HG03571 (cell line): ENCODE results near the gene PRRT3.
A peak's percentile ranks its signal among the peaks of the same experiment; 100 is the strongest.

Experiments used
- ATAC-seq: cut with Tn5 transposase; IDR thresholded peaks from one replicate; pipeline ENCODE4 v1.9.1; 2021; ENCODE audit not compliant: unreplicated experiment

Gene PRRT3

DNA sequence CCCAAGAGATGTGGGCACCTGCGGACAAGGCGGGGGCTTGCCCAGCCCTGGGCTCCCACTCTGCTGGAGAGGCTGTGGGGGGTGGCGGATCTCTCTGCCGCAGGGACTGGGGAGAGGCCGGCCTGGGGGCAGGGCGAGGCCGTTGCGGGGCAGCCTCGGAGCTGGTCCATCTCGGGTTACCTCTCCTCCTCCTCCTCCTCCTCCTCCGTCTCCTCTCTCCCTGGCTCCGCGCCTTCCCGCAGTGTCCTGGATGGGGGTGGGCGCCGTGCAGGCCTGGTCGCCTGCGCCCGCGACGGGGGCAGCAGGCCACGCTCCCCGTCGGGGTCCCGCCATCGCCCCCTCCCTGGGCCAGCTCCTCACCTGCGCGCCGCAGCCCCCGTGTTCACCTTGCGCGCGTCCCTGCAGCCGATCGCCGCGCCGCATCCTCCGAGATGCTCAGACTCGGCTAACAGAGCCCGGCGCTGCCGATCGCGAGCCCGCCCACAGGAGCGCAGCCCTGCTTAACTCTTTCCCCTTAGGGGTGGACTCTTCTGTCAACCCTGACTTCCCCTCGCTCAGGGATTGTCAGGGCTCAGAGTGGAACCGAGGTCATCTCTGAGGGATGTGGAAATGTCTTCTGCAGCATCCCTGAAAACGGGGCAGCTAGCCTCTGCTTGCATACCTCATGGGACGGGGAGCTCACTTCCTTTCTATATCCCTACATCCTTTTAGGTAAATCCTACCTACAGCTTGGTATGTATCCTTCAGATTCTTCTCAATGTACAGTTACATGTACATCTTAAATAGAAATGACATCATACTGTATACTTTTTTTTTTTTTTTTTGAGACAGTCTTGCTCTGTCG, at the start of gene PRRT3:
TSS of gene PRRT3 (minus strand) at position 447 of the 844 bp plus-strand sequence. CDS start 2,293 bp downstream, outside the sequence.
- no peak for ATAC-seq

DNA sequence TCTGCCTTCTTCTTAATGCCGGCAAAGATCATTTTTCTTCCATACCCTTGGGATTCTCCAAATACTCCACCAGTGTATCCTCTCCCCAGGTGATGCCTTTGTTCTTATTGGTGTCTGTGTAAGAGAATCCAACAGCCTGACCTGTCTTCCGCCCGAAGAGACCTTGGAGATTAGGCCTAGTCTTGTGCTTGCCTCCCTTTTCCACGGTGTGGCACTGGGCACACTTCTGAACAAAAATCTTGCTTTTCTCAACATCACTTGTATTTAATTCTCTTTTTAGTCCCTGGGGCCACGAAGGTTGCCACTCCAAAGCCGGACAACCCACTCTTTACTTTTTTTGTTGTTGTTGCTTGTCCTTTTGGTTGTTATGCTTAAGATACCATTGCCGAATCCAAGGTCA, 48.5 kb upstream of the PRRT3 start:
- ATAC-seq = no peak

DNA sequence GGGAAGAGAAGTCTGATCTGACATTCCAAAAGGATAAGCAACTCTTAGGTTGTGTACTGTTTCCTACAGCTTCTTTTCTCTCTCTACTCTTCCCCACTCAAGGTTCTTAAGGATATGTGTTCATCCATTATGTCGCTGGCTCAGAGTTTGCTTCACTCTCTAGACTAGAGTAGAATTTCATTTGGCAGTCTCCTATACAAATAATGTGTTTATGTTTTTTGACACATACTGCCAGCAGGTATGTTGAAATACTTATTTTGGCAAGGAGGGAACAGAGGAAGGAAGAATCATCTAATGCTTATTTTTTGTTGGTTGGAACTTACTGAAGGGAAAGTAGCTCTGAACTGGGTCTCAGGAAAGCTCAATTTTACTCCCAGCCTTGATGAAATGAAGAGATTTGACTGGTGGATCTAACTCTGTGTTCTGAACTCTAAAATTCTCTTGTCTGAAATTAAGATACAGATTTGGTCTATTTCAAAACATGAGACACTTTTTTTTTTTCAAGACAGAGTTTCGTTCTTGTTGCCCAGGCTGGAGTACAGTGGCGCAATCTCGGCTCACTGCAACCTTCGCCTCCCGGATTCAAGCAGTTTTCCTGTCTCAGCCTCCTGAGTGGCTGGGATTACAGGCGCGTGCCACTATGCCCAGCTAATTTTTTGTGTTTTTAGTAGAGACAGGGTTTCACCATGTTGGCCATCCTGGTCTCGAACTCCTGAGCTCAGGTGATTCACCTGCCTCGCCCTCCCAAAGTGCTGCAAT, 42.1 kb upstream of the PRRT3 start:
- ATAC-seq = no peak

DNA sequence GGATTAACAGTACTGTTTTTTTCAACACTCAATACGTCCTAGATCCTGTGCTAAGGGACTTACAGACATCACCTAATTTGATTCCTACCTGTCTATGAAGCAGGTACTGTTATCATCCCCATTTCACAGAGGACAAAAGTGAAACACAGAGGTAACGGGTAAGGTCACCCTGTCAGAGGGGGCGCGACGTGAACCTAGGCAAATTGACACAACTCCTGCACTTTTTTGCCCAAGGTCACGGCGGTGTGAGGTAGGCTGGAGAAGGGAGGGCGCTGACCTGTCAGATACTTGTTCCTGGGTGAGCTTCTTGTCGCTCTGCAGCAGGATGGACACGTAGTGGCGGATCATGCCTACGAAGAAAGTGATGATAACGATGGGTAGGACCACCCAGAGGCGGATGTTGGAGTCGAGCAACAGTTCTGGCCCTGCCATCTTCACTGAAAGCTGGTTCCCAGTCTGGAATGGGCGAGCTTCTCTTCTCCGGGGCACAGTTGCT, 34.1 kb upstream of the PRRT3 start:
- peak; percentile 25 for ATAC-seq

DNA sequence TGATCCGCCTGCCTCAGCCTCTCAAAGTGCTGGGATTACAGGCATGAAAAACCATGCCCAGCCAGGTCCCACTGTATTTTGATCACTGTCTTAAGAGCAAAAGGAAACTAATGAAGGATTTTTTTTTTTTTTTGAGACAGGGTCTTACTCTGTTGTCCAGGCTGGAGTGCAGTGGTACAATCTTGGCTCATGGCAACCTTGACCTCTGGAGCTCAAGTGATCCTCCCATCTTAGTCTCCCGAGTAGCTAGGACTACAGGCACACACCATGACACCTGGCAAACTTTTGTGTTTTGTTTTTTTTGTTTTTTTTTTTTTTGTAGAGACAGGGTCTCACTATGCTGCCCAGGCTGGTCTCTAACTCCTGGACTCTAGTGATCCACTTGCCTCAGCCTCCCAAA, 28.0 kb upstream of the PRRT3 start:
- no peak for ATAC-seq

DNA sequence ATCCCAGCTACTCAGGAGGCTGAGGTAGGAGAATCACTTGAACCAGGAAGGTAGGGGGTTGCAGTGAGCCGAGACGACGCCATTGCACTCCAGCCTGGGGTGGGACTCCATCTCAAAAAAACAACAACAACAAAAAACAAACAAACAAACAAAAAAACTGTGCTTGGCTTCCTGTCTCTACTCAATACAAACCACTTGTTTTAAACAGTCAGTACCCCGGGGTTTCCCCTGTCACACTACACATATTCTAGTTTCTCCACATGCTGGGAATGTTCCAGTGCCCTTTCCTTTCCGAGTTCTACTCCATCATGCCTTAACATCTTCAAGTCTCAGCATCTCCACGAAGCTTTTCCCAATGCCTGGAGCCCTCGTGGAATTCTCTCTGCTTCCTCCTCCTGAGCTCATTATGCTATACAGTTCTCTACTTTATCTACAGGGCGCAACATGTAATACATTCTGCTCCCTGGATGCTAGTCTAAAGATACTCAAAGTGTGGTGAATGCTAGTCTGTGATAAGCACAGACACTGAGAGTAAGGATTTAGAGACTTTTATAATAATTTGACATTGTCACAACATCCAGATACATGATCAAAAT, 26.6 kb upstream of the PRRT3 start:
- ATAC-seq = no peak

DNA sequence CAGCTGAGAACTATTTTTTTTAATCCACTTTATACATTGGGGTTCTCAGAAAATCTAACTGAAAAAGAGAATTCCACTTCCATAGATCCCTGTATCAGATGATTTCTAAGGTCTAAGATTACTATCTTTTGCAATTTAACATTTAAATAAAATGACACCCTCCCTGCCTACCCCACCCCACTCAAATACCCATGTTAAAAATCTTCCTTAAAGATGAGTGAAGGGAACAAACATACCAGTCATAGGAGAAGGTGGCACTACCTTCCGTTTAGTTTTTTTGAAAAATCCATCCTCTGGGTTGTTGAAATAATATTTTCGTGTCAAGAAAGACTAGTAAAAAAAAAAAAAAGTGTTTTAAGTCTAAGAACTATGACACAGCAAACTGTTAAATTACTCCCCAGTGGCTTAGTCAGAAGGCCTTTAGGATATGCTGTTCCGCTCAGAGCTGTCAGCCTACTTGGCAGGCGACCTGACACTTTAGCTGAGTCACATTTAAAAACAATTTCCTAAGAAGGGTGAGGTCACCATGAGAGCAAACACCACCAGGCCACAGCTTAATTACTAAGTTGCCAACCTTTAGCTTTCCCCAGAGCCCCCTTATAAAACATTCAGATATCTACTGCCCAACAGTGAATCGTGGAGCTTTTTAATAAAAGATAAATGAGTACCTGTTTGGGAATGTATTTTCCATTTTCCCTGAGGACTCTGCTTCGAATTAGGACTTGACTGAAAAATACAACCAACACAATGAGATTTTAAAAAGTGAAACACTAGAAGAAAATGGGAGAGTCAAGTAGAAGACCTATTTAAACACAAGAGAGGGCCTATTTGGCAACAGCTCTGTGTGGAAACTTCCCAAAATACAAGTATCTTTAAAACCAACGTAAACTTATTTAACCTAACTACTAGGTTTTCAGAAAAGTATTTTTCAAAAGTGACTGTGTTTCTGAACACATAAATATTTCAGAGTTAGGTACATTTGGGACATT, 24.8 kb upstream of the PRRT3 start:
- ATAC-seq = no peak

DNA sequence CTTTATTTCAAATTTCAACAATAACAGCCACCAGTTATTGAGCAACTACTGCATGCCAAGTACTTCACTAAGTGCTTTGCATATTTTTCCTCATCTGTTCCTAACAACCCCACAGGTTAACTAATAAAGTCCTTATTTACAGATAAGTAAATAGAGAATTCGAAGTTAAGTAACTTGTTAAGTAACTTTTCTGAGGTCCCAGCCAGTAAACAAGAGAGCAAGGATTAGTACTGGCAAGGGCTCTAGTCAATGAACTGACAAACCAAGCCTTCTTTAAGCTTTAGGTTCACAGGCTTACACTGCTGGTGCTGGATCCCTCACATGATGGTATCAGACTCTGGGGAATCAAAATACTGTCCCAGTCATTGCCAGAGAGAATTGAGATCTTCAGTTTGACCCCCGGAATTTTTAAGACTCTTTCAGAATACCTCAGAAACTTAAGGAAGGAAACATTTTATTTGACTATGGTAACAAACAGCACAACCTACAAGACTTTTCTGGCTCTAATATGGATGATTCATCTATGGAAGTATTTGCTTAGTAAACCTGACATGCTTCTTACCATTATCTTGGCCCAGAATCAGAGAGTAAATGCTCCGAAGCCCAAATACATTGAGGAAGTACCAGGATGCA, 17.9 kb upstream of the PRRT3 start:
- no peak for ATAC-seq

DNA sequence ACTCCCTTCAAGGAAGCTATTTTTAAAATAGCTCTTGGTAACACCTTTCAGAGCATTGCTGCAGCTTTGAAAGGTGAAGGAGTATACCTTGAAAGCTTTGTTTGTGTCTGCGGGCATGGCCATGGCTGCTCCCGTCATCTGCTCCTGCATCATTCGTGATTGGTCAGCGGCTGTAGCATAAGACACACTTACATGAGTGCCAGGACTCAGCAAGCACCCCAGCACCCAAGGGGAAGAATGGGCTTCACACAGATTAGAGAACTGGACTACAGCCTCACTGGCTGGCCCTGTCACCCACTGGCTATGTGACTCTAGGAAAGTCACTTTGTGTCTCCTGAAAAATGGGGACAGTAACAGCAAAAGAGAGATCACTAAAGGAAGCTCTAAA, 17.4 kb upstream of the PRRT3 start:
- no peak for ATAC-seq

DNA sequence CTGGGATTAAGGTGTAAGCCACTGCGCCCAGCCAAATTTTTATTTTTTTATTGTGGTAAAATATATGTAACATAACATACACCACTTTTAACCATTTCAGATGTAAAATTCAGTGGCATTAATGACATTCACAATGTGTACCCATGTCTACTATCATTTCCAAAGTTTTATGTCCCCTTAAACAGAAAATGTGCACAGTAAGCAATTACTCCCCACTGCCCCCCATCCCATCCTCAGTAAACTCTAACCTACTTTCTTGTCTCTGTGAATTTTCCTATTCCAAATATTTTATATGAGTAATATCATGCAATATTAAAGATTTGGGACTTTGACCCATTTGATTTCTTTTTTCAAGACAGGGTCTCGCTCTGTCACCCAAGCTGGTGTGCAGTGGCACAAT, 14.6 kb upstream of the PRRT3 start:
- ATAC-seq = no peak

DNA sequence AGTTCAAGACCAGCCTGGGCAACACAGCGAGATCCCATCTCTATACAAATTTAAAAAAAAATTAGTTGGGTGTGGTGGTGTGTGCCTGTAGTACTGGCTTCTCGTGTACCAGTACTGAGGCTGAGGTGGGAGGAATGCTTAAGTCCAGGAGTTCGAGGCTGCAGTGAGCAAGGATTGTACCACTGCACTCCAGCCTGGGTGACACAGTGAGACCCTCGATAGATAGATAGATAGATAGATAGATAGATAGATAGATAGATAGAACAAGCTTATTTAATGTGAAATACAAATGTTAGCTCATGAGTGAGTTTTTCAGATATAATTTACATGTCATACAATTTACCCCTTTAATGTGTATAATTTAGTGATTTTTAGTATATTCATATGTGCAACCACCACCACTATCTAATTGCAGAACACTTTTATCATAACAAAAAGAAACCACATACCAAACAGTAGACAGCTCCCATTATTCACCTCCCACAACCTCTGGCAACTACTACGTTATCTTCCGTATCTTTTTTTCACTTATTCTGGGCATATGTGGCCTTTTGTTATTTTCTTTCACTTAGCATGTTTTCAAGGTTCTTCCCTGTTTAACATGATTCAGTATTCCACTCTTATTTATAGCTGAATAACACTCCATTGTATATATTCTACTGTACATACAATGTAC, 13.1 kb upstream of the PRRT3 start:
- ATAC-seq = no peak

DNA sequence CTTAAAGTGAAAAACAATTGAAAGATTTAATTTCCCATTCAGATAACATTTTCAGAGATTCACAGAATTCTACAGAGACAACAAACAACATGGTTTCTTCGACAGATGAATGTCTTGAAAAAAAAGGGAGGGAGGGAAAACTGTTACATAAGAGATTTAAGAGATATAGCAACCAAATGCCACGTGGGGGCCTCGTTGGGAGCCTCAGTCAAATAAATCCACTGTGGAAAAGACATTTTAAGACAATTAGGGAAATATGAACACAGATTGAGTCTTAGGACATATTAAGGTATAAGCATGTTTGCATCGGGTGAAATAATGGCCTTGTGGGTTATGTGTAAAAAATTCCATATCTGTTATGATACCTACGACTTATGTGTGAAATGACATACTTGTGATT, 5.0 kb upstream of the PRRT3 start:
- ATAC-seq = no peak

DNA sequence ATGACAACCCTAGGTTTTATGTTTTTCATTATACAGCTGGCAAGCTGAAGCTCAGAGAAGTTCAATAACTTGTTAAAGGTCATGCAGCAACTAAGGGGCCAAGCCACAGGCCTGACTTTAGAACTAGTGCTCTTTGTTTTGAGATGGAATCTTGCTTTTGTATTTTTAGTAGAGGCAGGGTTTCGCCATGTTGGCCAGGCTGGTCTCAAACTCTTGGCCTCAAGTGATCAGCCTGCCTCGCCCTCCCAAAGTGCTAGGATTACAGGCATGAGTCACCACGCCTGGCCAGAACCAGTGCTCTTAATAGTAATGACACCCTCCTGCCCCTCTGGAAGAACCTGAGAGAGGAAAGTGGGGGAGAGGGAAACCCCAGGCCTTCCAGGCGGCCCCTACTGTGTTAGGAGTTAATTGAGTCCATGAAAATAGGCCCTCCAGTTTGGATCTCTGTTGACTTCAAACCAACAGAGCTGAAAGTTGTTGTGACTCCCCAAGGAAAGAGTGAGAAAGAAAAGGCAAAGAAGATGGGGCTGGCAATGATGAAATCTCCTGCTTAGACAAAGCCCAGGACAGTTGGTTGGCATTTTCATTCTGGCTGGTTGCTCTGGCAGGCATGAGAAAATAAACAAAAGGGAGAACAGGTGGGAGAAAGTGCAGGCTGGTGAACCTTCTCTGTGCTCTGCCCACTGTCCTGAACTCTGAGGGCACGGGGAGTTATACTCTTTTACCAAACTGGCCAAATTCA, 3.6 kb upstream of the PRRT3 start:
- no peak for ATAC-seq

DNA sequence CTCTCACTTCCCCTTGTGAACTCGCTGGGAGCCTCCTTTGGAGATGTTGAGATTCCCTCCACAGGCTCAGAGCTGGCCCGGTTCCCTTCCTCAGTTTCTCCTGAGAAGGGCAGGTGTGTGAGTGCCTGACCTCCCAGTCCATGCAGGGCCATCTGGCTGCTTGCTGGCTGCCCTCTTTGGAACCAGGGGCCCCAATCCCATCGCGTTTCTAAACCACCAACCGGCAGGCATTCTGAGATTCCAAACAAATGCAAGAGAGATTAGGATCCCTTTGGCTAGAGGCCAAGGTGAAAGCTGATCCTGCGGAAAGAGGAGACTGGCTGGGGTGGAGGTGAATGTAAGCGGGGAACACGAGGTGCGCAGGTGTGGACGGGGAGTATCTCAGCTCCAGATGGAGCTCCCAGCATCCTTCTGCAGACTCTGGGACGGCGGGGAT, 2.9 kb upstream of the PRRT3 start:
- ATAC-seq = no peak

DNA sequence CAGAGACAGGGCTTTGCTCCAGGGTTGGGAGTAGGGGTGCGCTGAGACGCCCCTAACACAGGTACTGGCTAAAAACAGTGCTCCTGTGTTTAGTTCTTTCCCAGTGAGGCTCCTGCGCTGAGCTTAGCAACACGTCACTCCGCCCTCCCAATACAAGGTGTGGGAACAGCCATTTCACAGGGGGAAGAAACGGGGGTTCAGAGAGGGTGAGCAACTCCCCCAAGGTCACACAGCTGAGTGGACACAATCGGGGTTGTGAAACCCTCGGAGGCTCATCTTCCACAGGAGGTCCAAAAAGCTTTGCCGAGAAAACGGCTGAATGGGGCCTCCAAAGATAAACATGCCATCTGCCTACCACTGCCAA, 628 bp downstream of the PRRT3 start:
- no peak for ATAC-seq

DNA sequence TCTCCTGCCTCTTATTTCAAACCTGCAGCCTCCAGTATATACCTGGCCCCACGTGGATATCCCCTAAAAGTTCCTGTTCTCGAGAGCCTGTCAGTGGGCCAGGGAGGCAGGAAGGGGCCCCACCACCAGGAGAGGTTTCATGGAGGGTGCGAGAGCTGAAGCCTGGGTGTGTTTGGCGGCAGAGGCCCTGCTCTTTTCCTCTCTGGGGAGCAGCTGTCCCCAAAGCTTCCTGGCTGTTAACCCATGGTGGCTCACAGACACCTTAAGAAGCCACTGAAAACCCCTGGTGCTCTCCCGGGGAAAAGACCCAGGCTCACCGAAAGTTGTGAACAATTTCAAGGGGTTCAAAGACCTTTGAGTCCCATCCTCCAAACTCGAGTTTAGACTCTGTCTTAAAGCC, 1.1 kb downstream of the PRRT3 start:
- peak; percentile 41 for ATAC-seq

DNA sequence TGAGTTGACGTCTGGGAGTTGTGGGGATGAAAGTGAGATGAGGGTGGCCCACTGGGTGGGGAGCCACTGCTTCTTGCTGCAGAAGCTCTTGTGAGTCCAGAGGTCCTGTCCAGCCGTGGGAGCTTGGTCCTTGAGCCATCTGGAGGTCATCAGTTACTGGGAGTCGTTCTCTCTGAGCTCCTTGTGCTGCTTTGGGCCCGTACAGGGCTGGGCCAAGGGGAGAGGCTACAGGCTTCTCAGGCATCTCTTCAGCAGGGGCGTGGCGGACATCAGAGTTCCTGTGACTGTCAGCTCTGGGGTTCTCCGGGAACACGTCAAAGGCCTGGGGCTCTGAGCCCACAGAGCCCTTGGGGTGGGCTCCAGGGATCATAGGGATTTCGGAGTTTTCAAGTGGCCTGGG, 2.6 kb downstream of the PRRT3 start:
- ATAC-seq = no peak

DNA sequence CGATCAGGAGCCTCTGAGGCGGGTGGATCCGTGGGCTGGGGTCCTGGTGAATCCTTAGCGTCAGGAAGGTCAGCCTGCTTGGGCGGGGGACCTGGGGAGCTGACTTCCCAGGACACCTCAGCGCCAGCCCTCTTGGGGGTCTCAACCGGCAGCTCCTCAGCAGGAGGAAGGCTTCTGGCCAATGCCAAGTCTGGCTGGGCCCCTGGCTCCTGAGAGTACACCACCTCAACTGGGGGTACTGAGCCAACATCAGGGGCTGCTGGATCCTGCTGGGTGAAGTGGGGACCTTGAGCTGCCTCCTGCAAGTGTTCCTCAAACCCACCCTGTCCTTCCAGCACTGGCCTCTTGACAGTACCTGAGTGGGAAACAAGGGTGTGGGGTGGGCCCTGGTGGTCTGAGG, 3.1 kb downstream of the PRRT3 start:
- ATAC-seq = no peak

DNA sequence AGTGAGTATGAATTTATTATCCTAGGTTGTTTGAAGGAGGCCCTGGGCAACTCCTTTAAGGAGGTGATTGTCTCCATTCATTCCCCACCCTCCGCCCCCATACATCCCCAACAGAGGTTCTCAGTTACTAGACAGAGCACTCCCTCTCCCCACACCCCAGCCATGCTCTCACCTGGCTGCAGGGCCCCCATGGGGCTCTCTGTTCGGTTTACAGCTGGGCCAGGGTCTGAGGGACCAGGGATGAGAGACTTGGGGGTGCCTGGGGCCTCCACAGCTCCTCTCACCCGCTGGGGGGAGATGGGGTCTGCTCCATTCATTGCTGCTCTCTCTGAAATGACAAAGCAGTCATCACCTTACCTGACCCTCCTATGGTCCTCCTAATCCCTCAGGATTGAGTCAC, 3.6 kb downstream of the PRRT3 start:
- no peak for ATAC-seq
